Measurements from ENCODE around the gene SLC29A1. TPM values are rescaled to one million over a fixed set of nuclear protein-coding genes. Genes with fewer than 3 reads are reported as not detected.

Gene SLC29A1
- total RNA-seq, 1 donor from 2014 or later: 170 TPM

GRCh38 chr6:44258921-44259320 lies 35.5 kb downstream of the SLC29A1 start:
- intact Hi-C loops (cut with DNase I): no loop called here
- no peak for DNase-seq (ENCODE audit: missing footprints)
- ATAC-seq: no peak

GRCh38 chr6:44260011-44260410 lies 36.6 kb downstream of the SLC29A1 start:
- ATAC-seq (no peak), DNase-seq (ENCODE audit: missing footprints) (no peak)
- intact Hi-C loops (cut with DNase I): loop anchor here (10.0 kb wide), 1 partner anchor 195 kb away; no protein-coding TSS in a partner anchor

GRCh38 chr6:44260451-44261297 lies 37.3 kb downstream of the SLC29A1 start:
- ATAC-seq (no peak), DNase-seq (ENCODE audit: missing footprints) (no peak)
- intact Hi-C loops (cut with DNase I): loop anchor here (10.0 kb wide), 1 partner anchor 194 kb away; no protein-coding TSS in a partner anchor

- ATAC-seq (no peak), DNase-seq (ENCODE audit: missing footprints) (no peak)
- intact Hi-C loops (cut with DNase I): loop anchor here (10.0 kb wide), 1 partner anchor 193 kb away; no protein-coding TSS in a partner anchor
Observed at GRCh38 chr6:44261581-44261980, 38.2 kb downstream of the SLC29A1 start.

GRCh38 chr6:44262467-44263353 lies 39.3 kb downstream of the SLC29A1 start:
- intact Hi-C loops (cut with DNase I): loop anchor here (10.0 kb wide), 1 partner anchor 192 kb away; no protein-coding TSS in a partner anchor
- no peak for DNase-seq (ENCODE audit: missing footprints)
- ATAC-seq: no peak

GRCh38 chr6:44263354-44264100 lies 40.1 kb downstream of the SLC29A1 start:
- intact Hi-C loops (cut with DNase I): loop anchor here (10.0 kb wide), 1 partner anchor 191 kb away; no protein-coding TSS in a partner anchor
- ATAC-seq (no peak), DNase-seq (ENCODE audit: missing footprints) (no peak)

GRCh38 chr6:44264154-44265006 lies 41.0 kb downstream of the SLC29A1 start:
- intact Hi-C loops (cut with DNase I): loop anchor here (10.0 kb wide), 1 partner anchor 190 kb away; no protein-coding TSS in a partner anchor
- DNase-seq (ENCODE audit: missing footprints) (peak; percentile 88), ATAC-seq (peak; percentile 1)

- intact Hi-C loops (cut with DNase I): loop anchor here (10.0 kb wide), 1 partner anchor 190 kb away; no protein-coding TSS in a partner anchor
- DNase-seq (ENCODE audit: missing footprints): peak; percentile 97
- ATAC-seq: peak; percentile 96
Observed at GRCh38 chr6:44265007-44265721, 41.8 kb downstream of the SLC29A1 start, which contains the start of gene NFKBIE. Gene NFKBIE, minus strand, starts transcription at chr6:44265551. Its CDS starts 205 bp downstream, at chr6:44265346.

GRCh38 chr6:44265722-44266233 lies 42.4 kb downstream of the SLC29A1 start:
- intact Hi-C loops (cut with DNase I): loop anchor here (10.0 kb wide), 1 partner anchor 189 kb away; no protein-coding TSS in a partner anchor

GRCh38 chr6:44266347-44266746 lies 43.0 kb downstream of the SLC29A1 start:
- intact Hi-C loops (cut with DNase I): loop anchor here (10.0 kb wide), 1 partner anchor 188 kb away; no protein-coding TSS in a partner anchor
- no peak for ATAC-seq

More at GRCh38 chr6:44265722-44266233, 42.4 kb downstream of the SLC29A1 start:
- ATAC-seq (no peak), DNase-seq (ENCODE audit: missing footprints) (no peak)

GRCh38 chr6:44267252-44267651 lies 43.9 kb downstream of the SLC29A1 start:
- ATAC-seq: no peak
- DNase-seq (ENCODE audit: missing footprints): no peak
- intact Hi-C loops (cut with DNase I): loop anchor here (10.0 kb wide), 1 partner anchor 188 kb away; no protein-coding TSS in a partner anchor

More at GRCh38 chr6:44266347-44266746, 43.0 kb downstream of the SLC29A1 start:
- DNase-seq (ENCODE audit: missing footprints): no peak

- DNase-seq (ENCODE audit: missing footprints) (no peak), ATAC-seq (no peak)
- intact Hi-C loops (cut with DNase I): loop anchor here (1.0 to 10.0 kb wide), 2 partner anchors 70 to 187 kb away; no protein-coding TSS in a partner anchor
Observed at GRCh38 chr6:44268095-44268628, 44.8 kb downstream of the SLC29A1 start.

GRCh38 chr6:44269178-44269920 lies 46.0 kb downstream of the SLC29A1 start:
- DNase-seq (ENCODE audit: missing footprints) (no peak), ATAC-seq (no peak)
- intact Hi-C loops (cut with DNase I): loop anchor here (10.0 kb wide), 1 partner anchor 185 kb away; no protein-coding TSS in a partner anchor

GRCh38 chr6:44269921-44270525 lies 46.6 kb downstream of the SLC29A1 start, which contains the start of gene TMEM151B:
Gene TMEM151B, plus strand, starts transcription at chr6:44270450. Its CDS starts 293 bp downstream, at chr6:44270743.
- ATAC-seq: no peak
- intact Hi-C loops (cut with DNase I): loop anchor here (10.0 kb wide), 1 partner anchor 185 kb away; no protein-coding TSS in a partner anchor

More at GRCh38 chr6:44269921-44270525, 46.6 kb downstream of the SLC29A1 start, which contains the start of gene TMEM151B:
- DNase-seq (ENCODE audit: missing footprints): no peak
